T-helper 22 cell (primary cell): ENCODE results near the gene LRRC8B.
"Not testable (repeated sequence)": the region's sequence is repeated elsewhere in the genome, so short reads cannot be mapped to it uniquely, and the experiment has no call there.

Experiments used
- DNase-seq: peaks from one replicate; pipeline ENCODE4 v3.0.0-alpha.2; 2020; ENCODE audit warnings: low read depth

Gene LRRC8B

GRCh38 chr1:89524369-89525168 lies at the start of gene LRRC8B:
Gene LRRC8B (plus strand): TSS chr1:89524829. CDS start chr1:89582651, 57,822 bp downstream.
- peak; percentile 80 for DNase-seq

- no peak for DNase-seq
Measured at GRCh38 chr1:89475269-89475668, 49.4 kb upstream of the LRRC8B start.

GRCh38 chr1:89476072-89476471 lies 48.6 kb upstream of the LRRC8B start:
- DNase-seq: no peak

- peak; percentile 36 for DNase-seq
Measured at GRCh38 chr1:89483010-89483756, 41.4 kb upstream of the LRRC8B start.

GRCh38 chr1:89483757-89484077 lies 40.9 kb upstream of the LRRC8B start:
- no peak for DNase-seq

GRCh38 chr1:89484092-89485038 lies 40.3 kb upstream of the LRRC8B start:
- no peak for DNase-seq

GRCh38 chr1:89487972-89488371 lies 36.7 kb upstream of the LRRC8B start:
- DNase-seq: no peak

GRCh38 chr1:89489047-89489729 lies 35.4 kb upstream of the LRRC8B start:
- DNase-seq: no peak

- DNase-seq: no peak
Measured at GRCh38 chr1:89490389-89490788, 34.2 kb upstream of the LRRC8B start.

GRCh38 chr1:89499320-89499719 lies 25.3 kb upstream of the LRRC8B start:
- DNase-seq: no peak

GRCh38 chr1:89502042-89502441 lies 22.6 kb upstream of the LRRC8B start:
- DNase-seq: no peak

- DNase-seq: no peak
Measured at GRCh38 chr1:89502895-89503294, 21.7 kb upstream of the LRRC8B start.

GRCh38 chr1:89503690-89504089 lies 20.9 kb upstream of the LRRC8B start:
- DNase-seq: no peak

- not testable (repeated sequence) for DNase-seq
Measured at GRCh38 chr1:89510061-89510460, 14.6 kb upstream of the LRRC8B start.

GRCh38 chr1:89512996-89513720 lies 11.5 kb upstream of the LRRC8B start:
- no peak for DNase-seq

GRCh38 chr1:89516055-89516454 lies 8.6 kb upstream of the LRRC8B start:
- DNase-seq: no peak

- DNase-seq: no peak
Measured at GRCh38 chr1:89518221-89518631, 6.4 kb upstream of the LRRC8B start.

- peak; percentile 3 for DNase-seq
Measured at GRCh38 chr1:89519779-89520358, 4.8 kb upstream of the LRRC8B start.

GRCh38 chr1:89521977-89522376 lies 2.7 kb upstream of the LRRC8B start:
- DNase-seq: not testable (repeated sequence)

GRCh38 chr1:89523572-89524368 lies 859 bp upstream of the LRRC8B start:
- no peak for DNase-seq
